Transverse colon (tissue), 4 donors: ENCODE data around the gene CCDC154. TPM values are rescaled to one million over a fixed set of nuclear protein-coding genes. Genes with fewer than 3 reads are reported as not detected.

ENCODE experiments used
- DNase-seq: peaks from one replicate; pipeline ENCODE4 v3.0.0-alpha.2; 2019
- H3K27ac ChIP-seq, 4 donors: fragments of 200-600 bp; sonication (generic); 2 replicates each; pipeline ENCODE4 v1.5.1; 2016 to 2018; ENCODE audit warnings: inconsistent platforms in 4 of 4
- H3K27me3 ChIP-seq: fragments of 200-600 bp; sonication (generic); 2 replicates; pipeline ENCODE4 v1.5.1; 2017; ENCODE audit warnings: inconsistent platforms
- H3K36me3 ChIP-seq, 4 donors: fragments of 200-600 bp; sonication (generic); 2 replicates each; pipeline ENCODE4 v1.5.1; 2017 to 2019; ENCODE audit warnings: inconsistent platforms in 4 of 4
- H3K4me1 ChIP-seq, 4 donors: fragments of 200-600 bp; sonication (generic); 2 replicates each; pipeline ENCODE4 v1.5.1; 2017 to 2020; ENCODE audit warnings: inconsistent platforms in 4 of 4
- H3K4me3 ChIP-seq, 4 donors: fragments of 200-600 bp; sonication (generic); 1 replicate in 1 of 4; 2 replicates in 3 of 4; pipeline versions ENCODE4 v1.5.1 to v1.6.1; 2017 to 2019; ENCODE audit warnings: inconsistent platforms in 4 of 4
- H3K9me3 ChIP-seq, 2 donors: fragments of 200-600 bp; sonication (generic); 2 replicates each; pipeline ENCODE4 v1.5.1; 2017 to 2019; ENCODE audit warnings: inconsistent platforms in 2 of 2
- EP300 ChIP-seq: sonication (generic); formaldehyde crosslinking; IDR thresholded peaks from one replicate; pipeline ENCODE4 v1.6.1; 2017; ENCODE audit warnings: antibody characterized with exemption, low read depth
- POLR2A ChIP-seq: fragments of 450-650 bp; IDR thresholded peaks from one replicate; pipeline ENCODE4 v1.6.1; 2016; ENCODE audit warnings: antibody characterized with exemption, mild to moderate bottlenecking, moderate library complexity
- POLR2AphosphoS5 ChIP-seq, 3 donors: sonication (generic); formaldehyde crosslinking; IDR thresholded peaks; one replicate each; pipeline ENCODE4 v1.6.1; 2016; ENCODE audit warnings: antibody characterized with exemption in 3 of 3
- WGBS, 2 donors: methylation state at CpG; one replicate each; pipeline ENCODE4 v1.1.5; 2018; ENCODE audit warnings: low coverage in 1 of 2; 5-methylcytosine and 5-hydroxymethylcytosine counted together
- in situ Hi-C, 4 donors: fragments of 200-750 bp; cut with MboI; loops; one replicate each; pipeline versions ENCODE4 v1.15.0 to v1.15.1; 2017; ENCODE audit warnings: low sequenced_read_pairs in 3 of 4, low pct_ligation_motif_present in 1 of 4, low pct_unique_long_range_greater_than_20kb in 1 of 4
- intact Hi-C: fragments of 100-400 bp; cut with DNase I; formaldehyde crosslinking; loops from one replicate; pipeline ENCODE4 v1.15.1; 2023; ENCODE audit warnings: low total_unique reads
- total RNA-seq, 4 donors: library from RNA; depleted of rRNA; stranded (reverse); fragments of >200 nt; gene quantifications; one replicate each; pipeline ENCODE4 v1.1.0, GENCODE V29; 2016
- TF ChIP-seq, protein P1 (sequence below), 5 experiments: fragments of 200-600 bp in 3 of 5; fragments of 450-650 bp in 2 of 5; sonication (generic) in 3 of 5; IDR thresholded peaks; 1 replicate in 2 of 5; 2 replicates in 3 of 5; pipeline ENCODE4 v1.5.1; 2016 to 2017; ENCODE audit warnings: antibody characterized with exemption in 5 of 5, inconsistent platforms in 3 of 5, mild to moderate bottlenecking in 2 of 5, moderate library complexity in 1 of 5

Gene CCDC154
- total RNA-seq, 4 donors from 2014 or later: 0.16 to 0.41 TPM; not detected in 2

- in situ Hi-C loops (no loop called here), intact Hi-C loops (no loop called here)
- 95% methylated on average over 32 of the region's 34 CpGs; no CpG with 5 or more reads in 1 of the 2 donors for WGBS, 2 donors
- H3K27ac ChIP-seq: no peak overlapping the region
- no peak for DNase-seq
- TF ChIP-seq POLR2A (no peak), EP300 (no peak), POLR2AphosphoS5 (IDR thresholded peaks at IDR 0.05) (no peak)
- TF ChIP-seq, protein P1, sequence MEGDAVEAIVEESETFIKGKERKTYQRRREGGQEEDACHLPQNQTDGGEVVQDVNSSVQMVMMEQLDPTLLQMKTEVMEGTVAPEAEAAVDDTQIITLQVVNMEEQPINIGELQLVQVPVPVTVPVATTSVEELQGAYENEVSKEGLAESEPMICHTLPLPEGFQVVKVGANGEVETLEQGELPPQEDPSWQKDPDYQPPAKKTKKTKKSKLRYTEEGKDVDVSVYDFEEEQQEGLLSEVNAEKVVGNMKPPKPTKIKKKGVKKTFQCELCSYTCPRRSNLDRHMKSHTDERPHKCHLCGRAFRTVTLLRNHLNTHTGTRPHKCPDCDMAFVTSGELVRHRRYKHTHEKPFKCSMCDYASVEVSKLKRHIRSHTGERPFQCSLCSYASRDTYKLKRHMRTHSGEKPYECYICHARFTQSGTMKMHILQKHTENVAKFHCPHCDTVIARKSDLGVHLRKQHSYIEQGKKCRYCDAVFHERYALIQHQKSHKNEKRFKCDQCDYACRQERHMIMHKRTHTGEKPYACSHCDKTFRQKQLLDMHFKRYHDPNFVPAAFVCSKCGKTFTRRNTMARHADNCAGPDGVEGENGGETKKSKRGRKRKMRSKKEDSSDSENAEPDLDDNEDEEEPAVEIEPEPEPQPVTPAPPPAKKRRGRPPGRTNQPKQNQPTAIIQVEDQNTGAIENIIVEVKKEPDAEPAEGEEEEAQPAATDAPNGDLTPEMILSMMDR (IDR thresholded peaks at IDR 0.05): no peak
- no peaks in the 10 kb centered on the region for H3K27me3 ChIP-seq
- no peak overlapping the region for H3K4me3 ChIP-seq
- H3K9me3 ChIP-seq: no peaks in the 10 kb centered on the region
- H3K4me1 ChIP-seq: no peaks in the 10 kb centered on the region
- peaks cover 0 to 40% (median 0%) of the 10 kb centered on the region in 4 donors for H3K36me3 ChIP-seq
Measured at GRCh38 chr16:1451702-1452392, 7.5 kb upstream of the CCDC154 start.

DNA sequence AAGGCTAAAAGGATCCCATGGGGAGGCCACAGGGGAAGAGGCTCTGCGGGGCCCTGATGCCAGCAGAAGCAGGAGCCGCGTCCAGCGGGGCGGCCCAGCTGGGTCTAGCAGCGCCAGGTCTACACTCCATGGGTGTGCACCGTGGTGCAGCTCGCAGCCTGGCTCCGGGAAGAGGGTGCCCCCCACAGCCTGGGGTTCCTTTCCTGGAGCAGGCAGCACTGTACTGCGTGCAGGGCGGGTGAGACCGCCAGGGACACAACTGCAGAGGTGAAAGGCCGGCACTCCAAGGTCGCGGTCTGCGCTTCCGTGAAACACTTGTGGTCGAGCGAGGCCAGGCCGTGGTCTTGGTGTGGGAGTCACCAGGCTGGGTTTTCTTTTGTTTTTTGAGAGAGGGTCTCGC, 6.5 kb upstream of the CCDC154 start:
- Histone ChIP-seq H3K4me3 (no peak overlapping the region), H3K27ac (no peak overlapping the region), H3K4me1 (no peaks in the 10 kb centered on the region), H3K27me3 (no peaks in the 10 kb centered on the region), H3K9me3 (no peaks in the 10 kb centered on the region), H3K36me3 (peaks cover 0 to 37% (median 3%) of the 10 kb centered on the region in 4 donors)
- TF ChIP-seq POLR2A: no peak
- TF ChIP-seq EP300: no peak
- TF ChIP-seq, protein P1 (IDR thresholded peaks at IDR 0.05): no peak
- no peak for TF ChIP-seq POLR2AphosphoS5 (IDR thresholded peaks at IDR 0.05)
- WGBS, 2 donors: 97% methylated on average over 21 of the region's 21 CpGs; no CpG with 5 or more reads in 1 of the 2 donors
- in situ Hi-C loops (no loop called here), intact Hi-C loops (no loop called here)
- no peak for DNase-seq

- WGBS, 2 donors: 85% methylated on average over 27 of the region's 29 CpGs; no CpG with 5 or more reads in 1 of the 2 donors
- H3K27ac ChIP-seq: no peak overlapping the region
- H3K36me3 ChIP-seq: peaks cover 0 to 31% (median 3%) of the 10 kb centered on the region in 4 donors
- TF ChIP-seq, protein P1 (IDR thresholded peaks at IDR 0.05): no peak
- TF ChIP-seq POLR2A: no peak
- TF ChIP-seq EP300: no peak
- TF ChIP-seq POLR2AphosphoS5 (IDR thresholded peaks at IDR 0.05): no peak
- H3K4me1 ChIP-seq: no peaks in the 10 kb centered on the region
- H3K27me3 ChIP-seq: no peaks in the 10 kb centered on the region
- in situ Hi-C loops (no loop called here), intact Hi-C loops (no loop called here)
- no peak overlapping the region for H3K4me3 ChIP-seq
- no peaks in the 10 kb centered on the region for H3K9me3 ChIP-seq
- DNase-seq: no peak
Measured at GRCh38 chr16:1450218-1450617, 5.9 kb upstream of the CCDC154 start.

DNA sequence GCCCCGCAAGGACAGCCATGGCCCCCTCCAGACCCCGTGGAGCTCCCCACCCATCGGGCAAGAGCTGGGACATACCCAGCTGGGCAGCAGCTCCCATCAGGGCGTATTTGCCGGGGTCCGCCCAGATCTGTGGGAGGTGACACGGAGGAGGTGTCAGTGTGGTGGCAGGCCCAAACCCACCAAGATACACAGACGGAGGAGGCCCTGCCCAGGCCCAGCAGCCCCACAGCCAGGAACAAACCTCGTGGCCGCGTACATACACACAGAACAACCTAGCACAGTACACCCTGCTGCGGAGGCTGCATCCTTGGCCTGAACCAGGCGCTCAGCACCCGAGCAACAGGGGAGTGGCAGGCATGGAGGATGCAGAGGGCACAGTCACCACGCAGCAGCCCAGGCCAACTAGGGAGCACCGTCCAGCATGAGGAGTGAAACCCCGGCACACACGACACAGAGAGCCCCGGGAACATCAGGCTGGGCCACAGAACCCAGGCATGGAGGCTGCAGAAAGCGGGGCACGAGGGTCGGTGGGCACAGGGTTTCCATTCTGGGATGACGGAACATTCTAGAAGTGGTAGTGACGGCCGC, 4.9 kb upstream of the CCDC154 start:
- 95% methylated on average over 25 of the region's 25 CpGs; no CpG with 5 or more reads in 1 of the 2 donors for WGBS, 2 donors
- H3K27ac ChIP-seq: no peak overlapping the region
- H3K4me1 ChIP-seq: no peaks in the 10 kb centered on the region
- TF ChIP-seq, protein P1 (IDR thresholded peaks at IDR 0.05): no peak
- TF ChIP-seq POLR2A (no peak), POLR2AphosphoS5 (IDR thresholded peaks at IDR 0.05) (no peak), EP300 (no peak)
- H3K36me3 ChIP-seq: peaks cover 0 to 22% (median 3%) of the 10 kb centered on the region in 4 donors
- no peaks in the 10 kb centered on the region for H3K27me3 ChIP-seq
- no peak overlapping the region for H3K4me3 ChIP-seq
- H3K9me3 ChIP-seq: no peaks in the 10 kb centered on the region
- in situ Hi-C loops (no loop called here), intact Hi-C loops (no loop called here)
- DNase-seq: no peak
